ENCODE measurements around the gene PIM2.

DNA sequence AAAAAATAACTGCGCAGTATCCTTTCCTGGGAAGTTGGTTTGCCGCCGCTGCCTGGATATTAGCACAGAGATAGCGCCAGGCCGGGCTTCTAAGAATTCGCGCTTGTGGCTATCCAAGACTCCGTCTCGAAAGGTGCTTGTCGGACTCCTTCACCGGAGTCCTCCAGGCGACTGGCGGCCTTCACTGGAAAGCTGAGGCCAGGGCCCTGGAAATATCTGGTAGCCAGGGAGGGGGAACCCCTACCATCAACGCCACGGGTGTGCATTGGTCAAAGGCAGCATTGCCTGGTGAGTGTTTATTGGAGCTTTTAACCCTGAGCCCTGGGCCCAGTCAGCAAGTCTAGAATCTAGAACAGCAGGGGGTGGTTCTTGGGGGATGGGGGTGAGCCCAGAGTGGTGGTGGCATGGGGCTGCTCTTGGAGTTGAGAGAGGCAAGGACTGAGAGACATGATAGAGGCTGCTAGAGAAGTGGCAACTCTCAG is 577 bp upstream of the PIM2 start:
- TF ChIP-seq CTCF (IDR thresholded peaks at IDR 0.05) = no peak
- no peak for TF ChIP-seq POLR2A (IDR thresholded peaks at IDR 0.05)
- no peak for TF ChIP-seq POLR2AphosphoS5 (IDR thresholded peaks at IDR 0.05)
- TF ChIP-seq EP300 (IDR thresholded peaks at IDR 0.05) = no peak

All from gastroesophageal sphincter (tissue), 3 donors.